Naive thymus-derived CD8-positive, alpha-beta T cell (primary cell): ENCODE results near the gene UROS. TPM values are rescaled to one million over a fixed set of nuclear protein-coding genes. Genes with fewer than 3 reads are reported as not detected.

ENCODE experiments used
- ATAC-seq, 2 donors: fragments of 150-1000 bp; cut with Tn5 transposase in 1 of 2; sonication (Bioruptor Pico), chemical (Tn5 transposase) in 1 of 2; 1 replicate in 1 of 2; 2 replicates in 1 of 2; pipeline ENCODE4 v1.10.0; 2021; ENCODE audit warnings: mild to moderate bottlenecking in 2 of 2, moderate library complexity in 2 of 2
- POLR2A ChIA-PET: fragments of 350-600 bp; sonication (Branson Sonifier 250); formaldehyde crosslinking; loops from one replicate; lab custom pipeline; 2021; ENCODE audit warnings: antibody characterized with exemption; lab: Charles Lee
- DNase-seq, 10 donors: peaks; one replicate each; pipeline versions ENCODE4 v3.0.0 to v3.0.0-alpha.2; 2020 to 2022
- H3K27ac Mint-ChIP-seq, 10 donors: one replicate each; pipeline ENCODE4 v1.8.0; 2020 to 2022; ENCODE audit warnings: mild to moderate bottlenecking in 10 of 10, mixed read lengths in 10 of 10, moderate library complexity in 4 of 10, inconsistent platforms in 1 of 10
- H3K27me3 Mint-ChIP-seq, 5 donors: one replicate each; pipeline ENCODE4 v1.8.0; 2021 to 2022; ENCODE audit warnings: mixed read lengths in 5 of 5
- H3K36me3 Mint-ChIP-seq, 3 donors: one replicate each; pipeline ENCODE4 v1.8.0; 2020 to 2022; ENCODE audit warnings: mixed read lengths in 3 of 3, mild to moderate bottlenecking in 2 of 3, inconsistent platforms in 1 of 3
- H3K4me1 Mint-ChIP-seq, 4 donors: one replicate each; pipeline ENCODE4 v1.8.0; 2021 to 2022; ENCODE audit warnings: mixed read lengths in 4 of 4
- H3K4me3 Mint-ChIP-seq, 10 donors: one replicate each; pipeline ENCODE4 v1.8.0; 2020 to 2022; ENCODE audit warnings: mild to moderate bottlenecking in 10 of 10, mixed read lengths in 10 of 10, moderate library complexity in 6 of 10, inconsistent platforms in 1 of 10
- H3K9me3 Mint-ChIP-seq, 9 donors: one replicate each; pipeline ENCODE4 v1.8.0; 2020 to 2022; ENCODE audit warnings: mixed read lengths in 9 of 9, mild to moderate bottlenecking in 3 of 9, inconsistent platforms in 1 of 9, moderate library complexity in 1 of 9
- polyA plus RNA-seq, 3 donors: library from polyadenylated mRNA; unstranded; fragments of 300-500 nt; fragmentation: Illumina TruSeq; gene quantifications; one replicate each; pipeline ENCODE4 v1.2.3, GENCODE V29; 2021
- total RNA-seq, 8 experiments: library from RNA in 2 of 8; stranded (reverse) in 2 of 8; gene quantifications; one replicate each; pipeline ENCODE4 v1.2.3 and lab custom pipeline; 2021 to 2026

Gene UROS
- total and polyA plus RNA-seq, 5 experiments from 2014 or later: 37.8 to 71.8 (median 62.2) TPM

DNA sequence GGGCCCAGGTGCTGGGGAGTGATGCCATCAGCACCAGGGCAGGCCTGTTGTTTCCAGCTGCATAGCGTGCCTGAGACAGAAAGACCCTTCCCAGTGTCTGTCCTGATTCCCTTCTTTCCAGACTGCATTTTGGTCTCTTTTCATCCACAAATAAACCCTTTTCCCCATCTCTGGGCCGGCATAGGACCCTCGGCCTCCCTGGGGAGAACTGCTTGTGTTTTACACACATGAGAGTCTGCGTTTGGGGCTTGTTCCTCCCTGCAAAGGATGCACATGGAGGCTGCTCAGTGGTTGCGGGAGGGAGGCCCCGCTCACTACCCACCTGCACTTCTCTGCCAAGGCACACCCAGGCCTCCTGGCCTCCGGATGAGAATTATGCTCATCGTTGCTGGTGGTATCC lies 41.7 kb downstream of the UROS start:
- DNase-seq: no peak
- Mint-ChIP-seq H3K4me1 (peaks cover 0 to 6% (median 0%) of the 10 kb centered on the region in 4 donors), H3K36me3 (peaks cover 0 to 7% (median 4%) of the 10 kb centered on the region in 3 donors), H3K4me3 (no peak overlapping the region), H3K27ac (no peak overlapping the region), H3K9me3 (no peaks in the 10 kb centered on the region), H3K27me3 (peaks cover 0 to 13% (median 7%) of the 10 kb centered on the region in 5 donors)
- ATAC-seq: no peak
- POLR2A ChIA-PET: no interaction called here

DNA sequence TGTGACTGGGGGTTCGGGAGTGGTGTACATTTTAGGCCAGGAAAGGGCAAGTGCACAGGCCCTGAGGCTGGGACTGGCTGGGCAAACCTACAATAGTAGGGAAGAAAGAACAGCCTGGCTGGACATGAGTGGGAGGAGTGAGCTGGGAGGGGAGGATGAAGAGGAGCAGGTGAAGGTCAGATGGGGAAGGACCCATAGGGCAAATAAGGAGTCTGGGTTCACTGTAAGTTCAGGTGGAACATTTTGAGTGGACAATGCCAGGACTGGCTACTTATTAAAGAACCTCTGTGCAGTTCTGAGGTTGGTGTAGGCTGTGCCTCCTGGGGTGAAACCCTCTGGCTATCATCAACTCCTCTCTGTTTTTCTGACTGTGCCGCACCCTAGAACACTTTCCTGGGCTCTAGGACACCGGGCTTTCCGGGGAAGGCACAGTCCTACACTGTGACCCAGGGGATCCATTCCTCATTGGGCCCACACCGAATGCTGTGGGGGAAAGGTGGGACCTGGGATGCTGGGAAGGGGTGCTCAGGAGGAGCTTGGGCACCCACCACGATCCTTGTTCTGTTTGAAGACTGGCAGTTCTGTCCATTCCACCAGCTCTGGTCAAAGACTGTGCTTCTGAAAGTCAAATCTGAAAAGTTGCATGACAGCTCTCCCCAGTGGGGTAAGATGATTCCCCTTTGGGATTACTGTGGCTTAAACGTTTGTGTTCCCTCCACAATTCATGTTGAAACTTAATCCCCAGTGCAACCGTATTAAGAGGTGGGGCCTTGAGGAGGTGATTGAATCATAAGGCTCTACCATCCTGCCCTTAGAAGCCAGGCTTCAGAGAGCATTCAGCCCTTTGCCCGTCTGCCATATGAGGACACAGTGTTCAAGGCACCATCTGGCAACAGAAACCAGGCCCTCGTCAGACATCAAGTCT lies 43.4 kb downstream of the UROS start:
- no peak overlapping the region for H3K4me3 Mint-ChIP-seq
- H3K27ac Mint-ChIP-seq: no peak overlapping the region
- peaks cover 0 to 6% (median 0%) of the 10 kb centered on the region in 4 donors for H3K4me1 Mint-ChIP-seq
- POLR2A ChIA-PET: no interaction called here
- ATAC-seq (no peak), DNase-seq (no peak)
- peaks cover 0 to 3% (median 0%) of the 10 kb centered on the region in 3 donors for H3K36me3 Mint-ChIP-seq
- H3K27me3 Mint-ChIP-seq: peaks cover 0 to 17% (median 7%) of the 10 kb centered on the region in 5 donors
- no peaks in the 10 kb centered on the region for H3K9me3 Mint-ChIP-seq

- DNase-seq: no peak
- H3K9me3 Mint-ChIP-seq: no peaks in the 10 kb centered on the region
These were observed 44.5 kb downstream of the UROS start for GRCh38 chr10:125778556-125778955.

GRCh38 chr10:125777806-125778205 lies 45.3 kb downstream of the UROS start:
- Mint-ChIP-seq H3K9me3 (no peaks in the 10 kb centered on the region), H3K27me3 (peaks cover 0 to 22% (median 11%) of the 10 kb centered on the region in 5 donors), H3K27ac (no peak overlapping the region), H3K4me1 (peaks cover 0 to 4% (median 0%) of the 10 kb centered on the region in 4 donors), H3K4me3 (no peak overlapping the region), H3K36me3 (peaks cover 0 to 1% (median 0%) of the 10 kb centered on the region in 3 donors)
- POLR2A ChIA-PET: no interaction called here
- DNase-seq (no peak), ATAC-seq (no peak)

More at GRCh38 chr10:125778556-125778955, 44.5 kb downstream of the UROS start:
- Mint-ChIP-seq H3K27ac (peak overlapping the region in 1 of 10 donors; percentile 62), H3K36me3 (peaks cover 0 to 1% (median 0%) of the 10 kb centered on the region in 3 donors), H3K4me3 (no peak overlapping the region), H3K4me1 (peaks cover 0 to 6% (median 0%) of the 10 kb centered on the region in 4 donors), H3K27me3 (peaks cover 0 to 22% (median 11%) of the 10 kb centered on the region in 5 donors)
- no peak for ATAC-seq
- POLR2A ChIA-PET: no interaction called here

DNA sequence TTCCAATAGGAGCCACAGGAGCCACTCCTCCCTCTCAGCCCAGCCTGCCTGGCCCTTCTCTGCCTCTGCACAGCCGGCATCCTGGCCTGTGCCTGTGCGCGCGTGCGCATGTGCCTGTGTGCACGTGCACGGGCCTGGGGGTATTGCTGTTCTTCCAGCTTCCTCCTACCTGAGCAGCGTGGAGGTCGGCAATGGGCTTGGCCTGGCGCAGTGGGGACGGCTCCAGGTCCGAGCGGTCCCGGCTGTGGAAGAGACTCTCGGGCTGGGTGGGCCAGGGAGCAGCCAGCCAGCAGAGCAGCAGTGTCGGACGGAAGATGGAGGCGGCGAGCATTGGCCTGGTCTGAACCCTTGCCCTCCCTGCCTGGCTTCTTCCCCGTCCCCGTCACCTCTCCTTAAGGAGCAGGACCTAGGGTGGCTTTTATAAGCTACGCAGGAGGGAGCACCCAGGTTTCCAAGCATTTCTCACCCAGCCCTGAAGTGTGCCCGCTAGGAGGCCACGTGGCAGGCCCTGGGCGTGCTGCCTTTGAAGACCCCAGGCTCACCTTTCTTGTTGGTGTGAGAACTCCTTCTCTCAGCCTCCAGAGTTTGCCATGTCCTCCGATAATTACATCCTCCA lies 47.5 kb downstream of the UROS start, which contains the start of gene MMP21:
Gene MMP21 (minus strand): TSS at position 331 of the 616 bp plus-strand sequence. CDS start 0 bp downstream, at position 331.
- POLR2A ChIA-PET: no interaction called here

DNA sequence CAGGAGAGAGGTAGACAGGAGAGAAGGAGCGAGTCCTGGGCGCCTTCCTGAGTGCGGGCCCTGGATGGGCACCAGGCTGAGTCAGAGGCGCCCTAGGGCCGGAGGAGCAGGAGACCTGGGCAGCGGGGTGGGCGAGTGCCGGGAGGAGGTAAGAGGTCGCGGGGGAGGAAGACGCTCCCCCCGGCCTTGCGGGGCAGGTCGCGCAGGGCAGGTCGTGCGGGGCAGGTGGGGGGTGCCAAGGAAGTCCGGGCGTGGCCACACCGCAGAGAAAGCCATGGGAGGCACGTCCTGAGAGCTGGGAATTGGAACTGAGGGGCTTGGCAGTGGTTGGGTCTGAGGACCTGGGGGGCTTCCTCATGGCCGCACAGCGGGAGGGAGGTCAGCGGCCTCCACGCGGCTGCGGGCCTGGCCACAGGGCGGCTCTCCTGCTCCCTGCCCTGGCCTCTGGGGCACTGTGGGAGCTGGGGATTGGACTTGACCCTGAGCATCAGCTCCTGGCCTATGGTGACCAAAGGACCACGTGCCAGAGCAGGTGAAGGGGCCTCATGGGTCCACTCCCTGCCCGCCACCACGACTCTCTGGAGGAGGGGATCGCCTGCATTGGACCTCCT lies 48.4 kb downstream of the UROS start:
- POLR2A ChIA-PET: no interaction called here
- DNase-seq: no peak
- no peak overlapping the region for H3K4me3 Mint-ChIP-seq
- no peak overlapping the region for H3K27ac Mint-ChIP-seq
- H3K9me3 Mint-ChIP-seq: no peaks in the 10 kb centered on the region
- peaks cover 0 to 4% (median 0%) of the 10 kb centered on the region in 4 donors for H3K4me1 Mint-ChIP-seq
- no peak for ATAC-seq
- H3K36me3 Mint-ChIP-seq: no peaks in the 10 kb centered on the region
- H3K27me3 Mint-ChIP-seq: peaks cover 0 to 22% (median 11%) of the 10 kb centered on the region in 5 donors

More for the DNA sequence above, 47.5 kb downstream of the UROS start, which contains the start of gene MMP21:
- ATAC-seq: no peak
- peaks cover 0 to 22% (median 11%) of the 10 kb centered on the region in 5 donors for H3K27me3 Mint-ChIP-seq
- no peaks in the 10 kb centered on the region for H3K9me3 Mint-ChIP-seq
- no peak within 1 kb of the TSS for H3K4me3 Mint-ChIP-seq
- peaks cover 0 to 4% (median 0%) of the 10 kb centered on the region in 4 donors for H3K4me1 Mint-ChIP-seq
- H3K27ac Mint-ChIP-seq: no peak within 1 kb of the TSS
- H3K36me3 Mint-ChIP-seq: no peaks in the 10 kb centered on the region
- no peak for DNase-seq

- Mint-ChIP-seq H3K4me3 (no peak overlapping the region), H3K27ac (no peak overlapping the region), H3K4me1 (peaks cover 0 to 4% (median 0%) of the 10 kb centered on the region in 4 donors), H3K27me3 (peaks cover 0 to 18% (median 11%) of the 10 kb centered on the region in 5 donors), H3K9me3 (no peaks in the 10 kb centered on the region), H3K36me3 (no peaks in the 10 kb centered on the region)
- ATAC-seq: no peak
- POLR2A ChIA-PET: no interaction called here
- no peak for DNase-seq
These were observed 49.1 kb downstream of the UROS start for GRCh38 chr10:125773687-125774543.

GRCh38 chr10:125772864-125773180 lies 50.2 kb downstream of the UROS start:
- ATAC-seq (no peak), DNase-seq (no peak)
- Mint-ChIP-seq H3K4me3 (no peak overlapping the region), H3K27me3 (peaks cover 0 to 11% (median 6%) of the 10 kb centered on the region in 5 donors), H3K4me1 (no peaks in the 10 kb centered on the region), H3K36me3 (peaks cover 0 to 1% (median 0%) of the 10 kb centered on the region in 3 donors), H3K27ac (no peak overlapping the region), H3K9me3 (no peaks in the 10 kb centered on the region)
- POLR2A ChIA-PET: no interaction called here

DNA sequence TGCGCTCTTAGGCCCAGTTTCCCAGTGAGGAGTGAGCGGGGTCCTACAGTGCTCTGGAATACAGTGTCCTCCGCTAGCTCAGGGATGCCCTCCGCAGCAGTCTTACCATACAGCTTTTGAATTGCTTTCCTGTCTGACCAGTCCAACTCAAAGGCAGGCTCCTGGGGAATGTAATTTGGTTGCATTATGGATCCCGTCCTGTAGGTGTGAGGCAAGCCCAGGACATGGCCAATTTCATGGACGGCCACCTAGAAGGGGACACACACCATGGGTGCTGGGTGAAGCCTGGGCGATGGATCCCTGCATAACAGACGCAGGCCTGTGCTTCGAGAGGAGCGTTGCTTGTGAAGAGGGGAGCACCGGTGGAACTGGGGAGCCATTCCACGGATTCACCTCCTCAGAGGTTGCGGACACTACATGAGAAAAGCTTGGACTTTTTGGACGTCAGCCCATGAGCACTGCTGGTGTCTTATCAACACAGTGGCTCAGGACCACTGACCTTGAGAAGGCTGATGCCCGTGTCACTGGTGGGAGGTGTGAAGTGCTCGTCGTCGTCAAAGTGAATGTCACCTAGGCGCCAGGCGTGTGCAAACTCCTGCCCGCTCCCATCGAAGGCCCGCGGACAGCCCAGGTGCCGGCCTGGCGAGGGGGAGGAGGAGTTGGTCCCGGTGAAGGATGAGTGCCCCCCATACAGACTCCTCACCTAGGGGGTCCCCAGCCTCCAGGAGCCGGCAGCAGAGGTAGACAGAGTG lies 50.8 kb downstream of the UROS start:
- Mint-ChIP-seq H3K9me3 (no peaks in the 10 kb centered on the region), H3K4me1 (no peaks in the 10 kb centered on the region), H3K4me3 (no peak overlapping the region), H3K27me3 (peaks cover 0 to 9% (median under 1%) of the 10 kb centered on the region in 5 donors), H3K27ac (no peak overlapping the region), H3K36me3 (peaks cover 0 to 6% (median 0%) of the 10 kb centered on the region in 3 donors)
- no peak for DNase-seq
- no peak for ATAC-seq
- POLR2A ChIA-PET: no interaction called here

- Mint-ChIP-seq H3K9me3 (no peaks in the 10 kb centered on the region), H3K36me3 (peaks cover 0 to 18% (median 4%) of the 10 kb centered on the region in 3 donors), H3K27ac (peak overlapping the region in 1 of 10 donors; percentile 39), H3K27me3 (peaks cover 0 to 9% (median 0%) of the 10 kb centered on the region in 5 donors), H3K4me1 (no peaks in the 10 kb centered on the region), H3K4me3 (no peak overlapping the region)
- DNase-seq (no peak), ATAC-seq (no peak)
- POLR2A ChIA-PET: no interaction called here
These were observed 52.2 kb downstream of the UROS start for GRCh38 chr10:125770844-125771243.

DNA sequence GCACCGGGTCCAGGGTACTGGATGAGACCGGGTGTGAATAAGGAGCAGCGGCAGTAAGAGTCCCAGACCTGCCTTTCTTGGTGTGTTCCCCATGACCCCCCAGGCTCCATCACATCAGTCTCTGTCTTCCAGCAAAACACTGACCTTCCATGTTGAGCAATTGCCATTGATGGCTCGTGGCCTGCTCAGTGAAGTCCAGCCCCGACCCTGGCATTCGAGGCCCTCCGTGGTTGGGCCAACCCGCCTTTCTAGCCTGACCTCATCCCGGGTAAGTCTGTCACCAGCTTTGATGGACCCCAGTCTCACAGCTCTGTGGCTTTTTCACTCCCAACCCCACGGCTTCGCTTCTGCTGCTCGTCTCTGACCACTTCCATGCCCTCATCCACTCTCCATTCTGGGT lies 53.9 kb downstream of the UROS start:
- peak overlapping the region in 1 of 10 donors; percentile 3 for H3K27ac Mint-ChIP-seq
- ATAC-seq (no peak), DNase-seq (no peak)
- H3K4me3 Mint-ChIP-seq: no peak overlapping the region
- POLR2A ChIA-PET: no interaction called here
- H3K36me3 Mint-ChIP-seq: peaks cover 5 to 35% (median 8%) of the 10 kb centered on the region in 3 donors
- H3K4me1 Mint-ChIP-seq: no peaks in the 10 kb centered on the region
- H3K9me3 Mint-ChIP-seq: no peaks in the 10 kb centered on the region
- H3K27me3 Mint-ChIP-seq: peaks cover 0 to under 1% (median 0%) of the 10 kb centered on the region in 5 donors
